Right atrium auricular region (tissue), 2 donors: ENCODE results near the gene ZNF18. TPM values are rescaled to one million over a fixed set of nuclear protein-coding genes. Genes with fewer than 3 reads are reported as not detected.

Source experiments
- DNase-seq: peaks from one replicate; pipeline ENCODE4 v3.0.0-alpha.2; 2019; ENCODE audit warnings: low spot score
- H3K27ac ChIP-seq, 2 donors: fragments of 200-600 bp; sonication (generic); 1 replicate in 1 of 2; 2 replicates in 1 of 2; pipeline ENCODE4 v1.5.1; 2016 to 2019
- H3K27me3 ChIP-seq, 2 donors: fragments of 200-600 bp; sonication (generic); one replicate each; pipeline versions ENCODE4 v1.5.1 to v1.6.0; 2017 to 2019
- H3K36me3 ChIP-seq: fragments of 200-600 bp; sonication (generic); one replicate; pipeline ENCODE4 v1.5.1; 2016
- H3K4me1 ChIP-seq, 2 donors: fragments of 200-600 bp; sonication (generic); one replicate each; pipeline versions ENCODE4 v1.5.1 to v1.6.0; 2017 to 2019
- H3K4me3 ChIP-seq, 2 donors: fragments of 200-600 bp; sonication (generic); 1 replicate in 1 of 2; 2 replicates in 1 of 2; pipeline ENCODE4 v1.5.1; 2017 to 2019; ENCODE audit warnings: mild to moderate bottlenecking in 1 of 2, moderate library complexity in 1 of 2
- H3K9me3 ChIP-seq, 2 donors: fragments of 200-600 bp; sonication (generic); one replicate each; pipeline ENCODE4 v1.5.1; 2019
- total RNA-seq, 2 donors: library from RNA; depleted of rRNA; stranded (reverse); fragments of >200 nt; gene quantifications; one replicate each; pipeline ENCODE4 v1.1.0, GENCODE V29; 2016
- TF ChIP-seq, protein P1 (sequence below), 2 donors: fragments of 200-600 bp; sonication (generic); IDR thresholded peaks; one replicate each; pipeline ENCODE4 v1.5.1; 2019; ENCODE audit warnings: antibody characterized with exemption in 2 of 2

The ZNF18 gene
- total RNA-seq, 2 donors from 2014 or later = 3.4 to 5.8 TPM

DNA sequence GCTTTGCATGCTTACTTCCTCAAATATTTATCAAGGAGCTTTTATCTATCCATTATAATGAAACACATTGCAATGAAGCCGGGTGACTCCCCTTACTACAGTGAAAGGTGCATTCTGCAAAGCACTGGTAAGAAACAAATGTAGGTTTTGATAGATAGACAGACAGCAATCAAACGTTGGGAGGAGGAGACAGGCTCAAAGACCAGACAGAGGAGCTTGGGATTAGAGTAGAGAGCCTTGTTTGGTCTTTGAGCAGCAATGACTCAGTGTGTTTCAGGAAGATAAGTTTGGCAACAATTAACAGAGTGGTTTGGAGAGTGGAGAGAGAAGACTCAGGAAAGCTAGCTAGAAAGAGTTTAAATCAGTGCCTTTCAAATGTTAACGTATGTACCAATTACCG, 68.8 kb downstream of the ZNF18 start:
- Histone ChIP-seq H3K9me3 (peaks cover 0 to 7% of the 10 kb centered on the region in 2 donors), H3K27ac (no peak overlapping the region), H3K4me3 (no peak overlapping the region), H3K27me3 (no peaks in the 10 kb centered on the region), H3K36me3 (no peaks in the 10 kb centered on the region), H3K4me1 (peaks cover 0 to 9% of the 10 kb centered on the region in 2 donors)
- TF ChIP-seq, protein P1, sequence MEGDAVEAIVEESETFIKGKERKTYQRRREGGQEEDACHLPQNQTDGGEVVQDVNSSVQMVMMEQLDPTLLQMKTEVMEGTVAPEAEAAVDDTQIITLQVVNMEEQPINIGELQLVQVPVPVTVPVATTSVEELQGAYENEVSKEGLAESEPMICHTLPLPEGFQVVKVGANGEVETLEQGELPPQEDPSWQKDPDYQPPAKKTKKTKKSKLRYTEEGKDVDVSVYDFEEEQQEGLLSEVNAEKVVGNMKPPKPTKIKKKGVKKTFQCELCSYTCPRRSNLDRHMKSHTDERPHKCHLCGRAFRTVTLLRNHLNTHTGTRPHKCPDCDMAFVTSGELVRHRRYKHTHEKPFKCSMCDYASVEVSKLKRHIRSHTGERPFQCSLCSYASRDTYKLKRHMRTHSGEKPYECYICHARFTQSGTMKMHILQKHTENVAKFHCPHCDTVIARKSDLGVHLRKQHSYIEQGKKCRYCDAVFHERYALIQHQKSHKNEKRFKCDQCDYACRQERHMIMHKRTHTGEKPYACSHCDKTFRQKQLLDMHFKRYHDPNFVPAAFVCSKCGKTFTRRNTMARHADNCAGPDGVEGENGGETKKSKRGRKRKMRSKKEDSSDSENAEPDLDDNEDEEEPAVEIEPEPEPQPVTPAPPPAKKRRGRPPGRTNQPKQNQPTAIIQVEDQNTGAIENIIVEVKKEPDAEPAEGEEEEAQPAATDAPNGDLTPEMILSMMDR (IDR thresholded peaks at IDR 0.05) = no peak
- no peak for DNase-seq

Other genes starting within 250 kb of the ZNF18 start
- 10 to 100 TPM; 19.8 to 25.2 TPM for gene MAP2K4, start 23.4 kb upstream of the ZNF18 start, total RNA-seq